ENCODE results near the gene HERPUD1. TPM values are rescaled to one million over a fixed set of nuclear protein-coding genes. Genes with fewer than 3 reads are reported as not detected.

HERPUD1 gene
- total RNA-seq, 1 experiment from 2014 or later, result 296 TPM

DNA sequence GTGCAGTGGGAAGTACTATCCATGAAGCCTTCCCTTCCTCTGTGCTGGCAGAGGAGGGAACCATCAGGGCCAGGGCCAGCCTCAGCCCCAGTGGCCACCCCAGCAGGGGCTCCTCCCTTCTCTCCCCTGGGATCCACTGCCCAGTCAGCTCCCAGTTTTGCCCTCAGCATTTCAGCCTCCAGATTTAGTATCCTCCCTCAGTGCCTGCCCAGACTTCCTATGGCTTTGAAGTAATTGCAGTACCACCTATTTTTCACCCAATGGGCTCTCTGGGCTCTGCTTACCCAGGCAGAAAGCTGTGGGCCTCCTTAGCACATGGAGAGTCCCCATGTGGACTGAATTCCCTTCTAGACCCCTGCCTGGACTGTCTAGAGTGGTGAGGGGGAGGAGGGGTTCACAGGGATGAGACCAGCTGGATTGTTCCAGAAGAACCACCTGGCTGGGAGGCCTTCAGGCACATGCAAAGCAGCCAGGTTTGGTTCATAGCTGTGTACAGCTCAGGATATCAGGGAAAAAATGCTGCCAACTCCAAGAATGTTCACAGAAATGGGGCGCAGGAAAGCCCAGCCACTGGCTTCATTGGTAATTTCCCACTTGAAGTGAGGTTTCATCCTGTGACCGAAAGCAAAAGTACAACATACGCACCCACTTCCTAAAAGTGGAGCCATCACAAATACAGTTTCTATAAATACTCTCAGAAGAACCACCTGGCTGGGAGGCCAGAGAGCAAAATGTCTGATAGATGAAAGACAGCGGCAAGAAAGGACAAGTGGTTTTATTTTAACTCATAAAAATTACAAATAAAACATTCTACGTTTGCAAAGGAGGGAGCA is 15.2 kb upstream of the HERPUD1 start:
- intact Hi-C loops (cut with micrococcal nuclease; ENCODE audit: unreplicated experiment), result no loop called here

GRCh38 chr16:56918467-56919012 is 13.4 kb upstream of the HERPUD1 start:
- H3K9me3 Mint-ChIP-seq (ENCODE audit: unreplicated experiment), result no peaks in the 10 kb centered on the region
- intact Hi-C loops (cut with micrococcal nuclease; ENCODE audit: unreplicated experiment), result loop anchor here (2.0 kb wide), 1 partner anchor 30 kb away; no protein-coding TSS in a partner anchor
- ChIA-PET POLR2A (interaction anchor here (0.8 to 1.2 kb wide), 2 partner anchors 13 to 18 kb away, joined by 11 to 18 read pairs; partner anchors contain the start of gene HERPUD1), CTCF (no interaction called here)
- Histone ChIP-seq H3K27me3 (replicated peaks; ENCODE audit: control insufficient read depth, insufficient read depth, low read length) (no peaks in the 10 kb centered on the region), H3K36me3 (ENCODE audit: control insufficient read depth, insufficient read depth, low read length) (no peaks in the 10 kb centered on the region), H3K4me1 (peaks cover 65% of the 10 kb centered on the region), H3K9me3 (no peaks in the 10 kb centered on the region), H3K4me3 (ENCODE audit: low read depth, low read length) (no peak overlapping the region)
- H3K4me1 Mint-ChIP-seq (ENCODE audit: low read depth, unreplicated experiment), result peaks cover 50% of the 10 kb centered on the region
- no peak for TF ChIP-seq CTCF (IDR thresholded peaks at IDR 0.05; ENCODE audit: insufficient read depth in 1 of 2, low read depth in 1 of 2, low read length in 1 of 2, severe bottlenecking in 1 of 2, unreplicated experiment in 1 of 2)
- DNase-seq, result no peak
- TSS peak; percentile 81 for BruUV-seq (replicated peaks)
- H3K36me3 Mint-ChIP-seq (ENCODE audit: insufficient read depth, unreplicated experiment), result peaks cover 8% of the 10 kb centered on the region
- no peaks in the 10 kb centered on the region for H3K27me3 Mint-ChIP-seq (ENCODE audit: insufficient read depth, unreplicated experiment)
- H3K4me3 Mint-ChIP-seq (ENCODE audit: unreplicated experiment), result peak overlapping the region; percentile 63
- peak overlapping the region; percentile 95 for H3K27ac Mint-ChIP-seq (ENCODE audit: unreplicated experiment)

More for the DNA sequence above, 15.2 kb upstream of the HERPUD1 start:
- ChIA-PET POLR2A (no interaction called here), CTCF (no interaction called here)
- BruUV-seq (replicated peaks), result no TSS peak
- peaks cover 8% of the 10 kb centered on the region for H3K36me3 Mint-ChIP-seq (ENCODE audit: insufficient read depth, unreplicated experiment)
- no peaks in the 10 kb centered on the region for H3K36me3 ChIP-seq (ENCODE audit: control insufficient read depth, insufficient read depth, low read length)
- peaks cover 68% of the 10 kb centered on the region for H3K4me1 ChIP-seq
- H3K27me3 Mint-ChIP-seq (ENCODE audit: insufficient read depth, unreplicated experiment), result no peaks in the 10 kb centered on the region
- DNase-seq, result no peak
- H3K4me1 Mint-ChIP-seq (ENCODE audit: low read depth, unreplicated experiment), result peaks cover 61% of the 10 kb centered on the region
- H3K27ac Mint-ChIP-seq (ENCODE audit: unreplicated experiment), result peak overlapping the region; percentile 95
- no peaks in the 10 kb centered on the region for H3K27me3 ChIP-seq (replicated peaks; ENCODE audit: control insufficient read depth, insufficient read depth, low read length)
- H3K4me3 ChIP-seq (ENCODE audit: low read depth, low read length), result no peak overlapping the region
- no peak overlapping the region for H3K4me3 Mint-ChIP-seq (ENCODE audit: unreplicated experiment)
- no peak for TF ChIP-seq CTCF (IDR thresholded peaks at IDR 0.05; ENCODE audit: insufficient read depth in 1 of 2, low read depth in 1 of 2, low read length in 1 of 2, severe bottlenecking in 1 of 2, unreplicated experiment in 1 of 2)
- no peaks in the 10 kb centered on the region for H3K9me3 Mint-ChIP-seq (ENCODE audit: unreplicated experiment)
- H3K9me3 ChIP-seq, result no peaks in the 10 kb centered on the region

DNA sequence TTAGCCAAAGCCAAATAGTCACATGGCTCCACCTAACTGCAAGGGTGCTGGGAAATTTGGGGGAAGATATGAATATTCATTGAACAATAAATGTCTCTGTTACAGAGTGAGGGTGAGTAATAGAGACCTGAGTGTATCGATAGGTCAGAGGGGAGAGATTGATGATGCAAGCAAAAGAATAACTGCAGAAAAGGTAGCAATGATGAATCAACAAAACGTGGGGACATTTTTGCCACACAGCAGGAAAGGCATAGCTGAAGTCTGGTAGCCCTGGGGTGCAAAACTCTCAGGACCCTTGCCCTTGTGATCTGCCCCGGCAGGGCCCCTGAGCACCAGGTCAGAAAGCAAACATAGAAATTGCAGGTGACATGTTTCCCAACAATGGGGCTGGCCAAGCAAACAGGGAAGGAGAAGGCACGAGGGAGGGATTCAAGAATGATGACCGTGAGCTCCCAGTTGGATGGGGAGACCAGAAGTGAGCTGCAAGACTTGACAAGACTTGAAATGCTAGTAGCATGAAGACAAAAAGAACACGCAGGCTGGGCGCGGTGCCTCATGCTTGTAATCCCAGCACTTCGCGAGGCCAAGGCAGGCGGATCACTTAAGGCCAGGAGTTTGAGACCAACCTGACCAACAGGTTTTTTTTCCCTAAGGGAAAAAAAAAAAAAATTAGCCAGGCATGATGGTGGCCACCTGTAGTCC is 12.7 kb upstream of the HERPUD1 start:
- Histone ChIP-seq H3K36me3 (ENCODE audit: control insufficient read depth, insufficient read depth, low read length) (no peaks in the 10 kb centered on the region), H3K27me3 (replicated peaks; ENCODE audit: control insufficient read depth, insufficient read depth, low read length) (no peaks in the 10 kb centered on the region), H3K4me3 (ENCODE audit: low read depth, low read length) (no peak overlapping the region), H3K9me3 (no peaks in the 10 kb centered on the region), H3K4me1 (peaks cover 68% of the 10 kb centered on the region)
- Mint-ChIP-seq H3K9me3 (ENCODE audit: unreplicated experiment) (no peaks in the 10 kb centered on the region), H3K27me3 (ENCODE audit: insufficient read depth, unreplicated experiment) (no peaks in the 10 kb centered on the region), H3K4me1 (ENCODE audit: low read depth, unreplicated experiment) (peaks cover 50% of the 10 kb centered on the region), H3K36me3 (ENCODE audit: insufficient read depth, unreplicated experiment) (peaks cover 8% of the 10 kb centered on the region), H3K27ac (ENCODE audit: unreplicated experiment) (peak overlapping the region; percentile 95), H3K4me3 (ENCODE audit: unreplicated experiment) (peak overlapping the region; percentile 63)
- intact Hi-C loops (cut with micrococcal nuclease; ENCODE audit: unreplicated experiment), result loop anchor here (2.0 kb wide), 1 partner anchor 30 kb away; no protein-coding TSS in a partner anchor
- ChIA-PET POLR2A (interaction anchor here (0.8 to 1.2 kb wide), 3 partner anchors 12 to 16 kb away, joined by 4 to 18 read pairs (median 5); partner anchors contain the start of gene HERPUD1), CTCF (interaction anchor here (0.6 to 1.3 kb wide), 3 partner anchors 58 to 219 kb away, joined by 3 to 5 read pairs (median 3); no protein-coding TSS in a partner anchor)
- TF ChIP-seq CTCF (IDR thresholded peaks at IDR 0.05; ENCODE audit: insufficient read depth in 1 of 2, low read depth in 1 of 2, low read length in 1 of 2, severe bottlenecking in 1 of 2, unreplicated experiment in 1 of 2), result no peak
- no TSS peak for BruUV-seq (replicated peaks)
- peak; percentile 89 to 92 for DNase-seq

All from Caco-2 (cell line).